ENCODE results near the gene LCE1E. TPM values are rescaled to one million over a fixed set of nuclear protein-coding genes. Genes with fewer than 3 reads are reported as not detected.

Gene LCE1E
- total RNA-seq, 1 donor, result not detected

GRCh38 chr1:152801333-152801732, 15.3 kb downstream of the LCE1E start:
- no peak for DNase-seq (ENCODE audit: insufficient read length, low spot score, missing footprints)
- Histone ChIP-seq H3K4me2 (ENCODE audit: insufficient read depth, low read length) (no peak overlapping the region), H2AFZ (ENCODE audit: low read length) (no peak overlapping the region), H3K27me3 (ENCODE audit: insufficient read depth, low read length) (no peaks in the 10 kb centered on the region), H3K36me3 (ENCODE audit: insufficient read depth, low read length) (no peaks in the 10 kb centered on the region), H3K79me2 (ENCODE audit: insufficient read depth, low read length) (no peaks in the 10 kb centered on the region), H4K20me1 (ENCODE audit: insufficient read depth, low read length) (no peaks in the 10 kb centered on the region), H3K9me3 (ENCODE audit: low read depth, low read length) (no peaks in the 10 kb centered on the region), H3K27ac (ENCODE audit: low read depth, low read length) (no peak overlapping the region), H3K4me1 (ENCODE audit: insufficient read depth, low read length) (no peaks in the 10 kb centered on the region), H3K4me3 (ENCODE audit: insufficient read depth, low read length) (no peak overlapping the region)
- no peak for TF ChIP-seq CTCF (IDR thresholded peaks at IDR 0.05; ENCODE audit: extremely low read depth, low read depth, low read length)

GRCh38 chr1:152806576-152806975, 20.5 kb downstream of the LCE1E start, which contains the start of gene LCE1C:
Gene LCE1C, minus strand, starts transcription at chr1:152806651. Its CDS starts 1,173 bp downstream, at chr1:152805478.
- Histone ChIP-seq H3K27ac (ENCODE audit: low read depth, low read length) (no peak within 1 kb of the TSS), H3K79me2 (ENCODE audit: insufficient read depth, low read length) (no peaks in the 10 kb centered on the region), H2AFZ (ENCODE audit: low read length) (no peak within 1 kb of the TSS), H4K20me1 (ENCODE audit: insufficient read depth, low read length) (no peaks in the 10 kb centered on the region), H3K4me1 (ENCODE audit: insufficient read depth, low read length) (no peaks in the 10 kb centered on the region), H3K27me3 (ENCODE audit: insufficient read depth, low read length) (no peaks in the 10 kb centered on the region), H3K36me3 (ENCODE audit: insufficient read depth, low read length) (no peaks in the 10 kb centered on the region), H3K4me2 (ENCODE audit: insufficient read depth, low read length) (no peak within 1 kb of the TSS), H3K9me3 (ENCODE audit: low read depth, low read length) (no peaks in the 10 kb centered on the region), H3K4me3 (ENCODE audit: insufficient read depth, low read length) (no peak within 1 kb of the TSS)
- DNase-seq (ENCODE audit: insufficient read length, low spot score, missing footprints), result no peak
- no peak for TF ChIP-seq CTCF (IDR thresholded peaks at IDR 0.05; ENCODE audit: extremely low read depth, low read depth, low read length)

- H3K4me3 ChIP-seq (ENCODE audit: insufficient read depth, low read length), result no peak overlapping the region
- no peaks in the 10 kb centered on the region for H3K9me3 ChIP-seq (ENCODE audit: low read depth, low read length)
- no peak overlapping the region for H3K4me2 ChIP-seq (ENCODE audit: insufficient read depth, low read length)
- TF ChIP-seq CTCF (IDR thresholded peaks at IDR 0.05; ENCODE audit: extremely low read depth, low read depth, low read length), result no peak
- no peak for DNase-seq (ENCODE audit: insufficient read length, low spot score, missing footprints)
- no peak overlapping the region for H3K27ac ChIP-seq (ENCODE audit: low read depth, low read length)
- H3K4me1 ChIP-seq (ENCODE audit: insufficient read depth, low read length), result no peaks in the 10 kb centered on the region
- H4K20me1 ChIP-seq (ENCODE audit: insufficient read depth, low read length), result no peaks in the 10 kb centered on the region
- no peaks in the 10 kb centered on the region for H3K36me3 ChIP-seq (ENCODE audit: insufficient read depth, low read length)
- H2AFZ ChIP-seq (ENCODE audit: low read length), result no peak overlapping the region
- H3K27me3 ChIP-seq (ENCODE audit: insufficient read depth, low read length), result no peaks in the 10 kb centered on the region
- H3K79me2 ChIP-seq (ENCODE audit: insufficient read depth, low read length), result no peaks in the 10 kb centered on the region
These were observed 25.0 kb downstream of the LCE1E start for GRCh38 chr1:152811050-152811449.

GRCh38 chr1:152811671-152812070, 25.6 kb downstream of the LCE1E start, which contains the start of gene LCE1B:
Gene LCE1B, plus strand, starts transcription at chr1:152811971. Its CDS starts 476 bp downstream, at chr1:152812447.
- H3K79me2 ChIP-seq (ENCODE audit: insufficient read depth, low read length), result no peaks in the 10 kb centered on the region
- no peak within 1 kb of the TSS for H3K4me3 ChIP-seq (ENCODE audit: insufficient read depth, low read length)
- H2AFZ ChIP-seq (ENCODE audit: low read length), result no peak within 1 kb of the TSS
- H3K27ac ChIP-seq (ENCODE audit: low read depth, low read length), result no peak within 1 kb of the TSS
- no peak for TF ChIP-seq CTCF (IDR thresholded peaks at IDR 0.05; ENCODE audit: extremely low read depth, low read depth, low read length)
- no peak for DNase-seq (ENCODE audit: insufficient read length, low spot score, missing footprints)
- no peaks in the 10 kb centered on the region for H3K27me3 ChIP-seq (ENCODE audit: insufficient read depth, low read length)
- no peaks in the 10 kb centered on the region for H3K4me1 ChIP-seq (ENCODE audit: insufficient read depth, low read length)
- no peaks in the 10 kb centered on the region for H3K36me3 ChIP-seq (ENCODE audit: insufficient read depth, low read length)
- H3K9me3 ChIP-seq (ENCODE audit: low read depth, low read length), result no peaks in the 10 kb centered on the region
- no peak within 1 kb of the TSS for H3K4me2 ChIP-seq (ENCODE audit: insufficient read depth, low read length)
- no peaks in the 10 kb centered on the region for H4K20me1 ChIP-seq (ENCODE audit: insufficient read depth, low read length)

All from osteoblast (primary cell).